PFSK-1 (cell line): ENCODE data around the gene STON2.

Experiments used
- FOXP2 ChIP-seq: optimal IDR thresholded peaks from 2 replicates; pipeline ENCODE3; 2011; ENCODE audit warnings: borderline replicate concordance, control low read depth, inconsistent platforms; ENCODE audit not compliant: insufficient read depth; ENCODE audit errors: extremely low read length, extremely low read depth
- POLR2AphosphoS5 ChIP-seq: IDR thresholded peaks from 2 replicates; pipeline ENCODE4 v1.6.1; 2012; ENCODE audit warnings: low read depth, mild to moderate bottlenecking, control low read depth, low read length, moderate library complexity
- REST ChIP-seq, 2 experiments: IDR thresholded peaks; 2 replicates each; pipeline versions ENCODE4 v1.6.1 to v1.8.0; 2011 to 2012; ENCODE audit warnings: low read depth in 2 of 2, low read length in 2 of 2, control low read depth in 1 of 2, inconsistent platforms in 1 of 2, mild to moderate bottlenecking in 1 of 2, moderate library complexity in 1 of 2; ENCODE audit not compliant: insufficient read depth in 1 of 2
- SIN3A ChIP-seq: IDR thresholded peaks from 2 replicates; pipeline ENCODE4 v1.6.1; 2012; ENCODE audit warnings: mild to moderate bottlenecking, low read length, moderate library complexity, borderline replicate concordance; ENCODE audit not compliant: insufficient read depth
- TAF1 ChIP-seq: IDR thresholded peaks from 2 replicates; pipeline ENCODE4 v1.6.1; 2012; ENCODE audit warnings: low read length, control low read depth, borderline replicate concordance; ENCODE audit not compliant: insufficient read depth

Gene STON2

GRCh38 chr14:81269100-81269978 lies 130.8 kb downstream of the STON2 start:
- no peak for TF ChIP-seq POLR2AphosphoS5
- no peak for TF ChIP-seq REST (IDR thresholded peaks at IDR 0.05; ENCODE audit: insufficient read depth in 1 of 2, low read depth in 2 of 2, low read length in 2 of 2)
- no peak for TF ChIP-seq FOXP2
- no peak for TF ChIP-seq SIN3A
- TF ChIP-seq TAF1 = no peak

GRCh38 chr14:81268016-81268416 lies 132.1 kb downstream of the STON2 start:
- TF ChIP-seq POLR2AphosphoS5 = no peak
- TF ChIP-seq SIN3A = no peak
- TF ChIP-seq FOXP2 = no peak
- no peak for TF ChIP-seq TAF1
- no peak for TF ChIP-seq REST (IDR thresholded peaks at IDR 0.05; ENCODE audit: insufficient read depth in 1 of 2, low read depth in 2 of 2, low read length in 2 of 2)

GRCh38 chr14:81265636-81266169 lies 134.4 kb downstream of the STON2 start:
- TF ChIP-seq SIN3A (no peak), TAF1 (no peak), REST (IDR thresholded peaks at IDR 0.05; ENCODE audit: insufficient read depth in 1 of 2, low read depth in 2 of 2, low read length in 2 of 2) (no peak), FOXP2 (no peak), POLR2AphosphoS5 (no peak)

GRCh38 chr14:81264671-81265070 lies 135.5 kb downstream of the STON2 start:
- TF ChIP-seq POLR2AphosphoS5 = no peak
- no peak for TF ChIP-seq FOXP2
- TF ChIP-seq REST (IDR thresholded peaks at IDR 0.05; ENCODE audit: insufficient read depth in 1 of 2, low read depth in 2 of 2, low read length in 2 of 2) = no peak
- TF ChIP-seq SIN3A = no peak
